OCI-LY3 (cell line): ENCODE data around the gene EME1.

Source experiments
- EZH2phosphoT487 ChIP-seq: fragments of 200-600 bp; shearing (Covaris generic); IDR thresholded peaks from 2 replicates; pipeline ENCODE4 v1.6.1; 2018; ENCODE audit warnings: antibody characterized with exemption, mixed run types, low read depth
- TF ChIP-seq, protein P1 (sequence below): fragments of 200-600, 300-600 bp; sonication (generic); IDR thresholded peaks from 2 replicates; pipeline ENCODE4 v1.5.1; 2014; ENCODE audit warnings: antibody characterized with exemption, low read length, low read depth

DNA sequence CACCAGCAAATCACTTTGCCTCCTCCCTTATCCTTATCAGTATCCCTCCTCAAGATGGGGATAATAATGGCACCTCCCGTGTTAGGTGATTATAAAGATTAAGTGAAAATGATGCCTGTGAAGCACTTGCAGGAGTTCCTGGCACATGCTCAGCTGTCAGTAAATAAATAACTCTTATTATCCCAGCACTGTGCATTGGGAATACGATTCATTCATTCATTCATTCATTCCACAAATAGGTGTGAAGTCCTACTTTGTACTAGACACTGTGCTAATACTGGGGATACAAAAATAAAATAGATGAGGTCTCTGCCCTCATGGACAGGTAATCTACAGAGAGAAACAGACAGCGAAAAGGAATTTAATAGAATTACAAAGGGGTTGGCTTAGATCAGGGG lies 25.1 kb upstream of the EME1 start:
- TF ChIP-seq, protein P1, sequence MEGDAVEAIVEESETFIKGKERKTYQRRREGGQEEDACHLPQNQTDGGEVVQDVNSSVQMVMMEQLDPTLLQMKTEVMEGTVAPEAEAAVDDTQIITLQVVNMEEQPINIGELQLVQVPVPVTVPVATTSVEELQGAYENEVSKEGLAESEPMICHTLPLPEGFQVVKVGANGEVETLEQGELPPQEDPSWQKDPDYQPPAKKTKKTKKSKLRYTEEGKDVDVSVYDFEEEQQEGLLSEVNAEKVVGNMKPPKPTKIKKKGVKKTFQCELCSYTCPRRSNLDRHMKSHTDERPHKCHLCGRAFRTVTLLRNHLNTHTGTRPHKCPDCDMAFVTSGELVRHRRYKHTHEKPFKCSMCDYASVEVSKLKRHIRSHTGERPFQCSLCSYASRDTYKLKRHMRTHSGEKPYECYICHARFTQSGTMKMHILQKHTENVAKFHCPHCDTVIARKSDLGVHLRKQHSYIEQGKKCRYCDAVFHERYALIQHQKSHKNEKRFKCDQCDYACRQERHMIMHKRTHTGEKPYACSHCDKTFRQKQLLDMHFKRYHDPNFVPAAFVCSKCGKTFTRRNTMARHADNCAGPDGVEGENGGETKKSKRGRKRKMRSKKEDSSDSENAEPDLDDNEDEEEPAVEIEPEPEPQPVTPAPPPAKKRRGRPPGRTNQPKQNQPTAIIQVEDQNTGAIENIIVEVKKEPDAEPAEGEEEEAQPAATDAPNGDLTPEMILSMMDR: no peak
- no peak for TF ChIP-seq EZH2phosphoT487
